K562 (cell line): ENCODE results near the gene TCF3. TPM values are rescaled to one million over a fixed set of nuclear protein-coding genes. Genes with fewer than 3 reads are reported as not detected.

Source experiments
- ATAC-seq: fragments of 200-7000 bp; cut with Tn5 transposase; 3 replicates; pipeline ENCODE4 v1.9.1; 2020; ENCODE audit warnings: moderate library complexity
- BruUV-seq: library from RNA; stranded (reverse); fragments of 400-500 nt; replicated peaks from 2 replicates; lab custom pipeline; 2021; lab: Mats Ljungman, UMichigan
- CTCF ChIA-PET: fragments of 300-600 bp; formaldehyde crosslinking; extraction: SDS; loops from one replicate; lab custom pipeline; 2021; ENCODE audit warnings: low intra/inter-chr PET ratio; lab: Yijun Ruan, JAX
- POLR2A ChIA-PET: fragments of 300-600, 350-650 bp; sonication (Branson Sonifier 250); formaldehyde crosslinking; extraction: SDS; loops from one replicate; lab custom pipeline; 2021; ENCODE audit warnings: antibody characterized with exemption, inconsistent platforms; lab: Yijun Ruan, JAX
- DNase-seq, 4 experiments: peaks; one replicate each; pipeline versions ENCODE4 v3.0.0 to v3.0.0-alpha.2; 2011 to 2018; ENCODE audit warnings: low spot score in 3 of 4, mixed read lengths in 3 of 4; ENCODE audit errors: extremely low read depth in 1 of 4
- FAIRE-seq: peaks from 2 replicates; lab custom pipeline; 2011; peaks lifted over from hg19 to GRCh38; lab: Jason Lieb, UNC
- H2AFZ ChIP-seq: 2 replicates; pipeline ENCODE4 v1.6.0; 2011; ENCODE audit warnings: low read depth, low read length, control low read depth, inconsistent platforms
- H3K27ac ChIP-seq: fragments of 200-600 bp; 3 replicates; pipeline ENCODE4 v1.8.0; 2011; ENCODE audit warnings: low read depth, mild to moderate bottlenecking, control low read depth, inconsistent platforms, low read length, moderate library complexity, mixed read lengths; ENCODE audit errors: extremely low read depth
- H3K27me3 ChIP-seq, 2 experiments: fragments of 300-600 bp in 1 of 2; 2 replicates in 1 of 2; 3 replicates in 1 of 2; pipeline versions ENCODE4 v1.6.0 to v1.8.0; 2011; ENCODE audit warnings: inconsistent platforms in 2 of 2, low read length in 2 of 2, mild to moderate bottlenecking in 1 of 2, mixed read lengths in 1 of 2, moderate library complexity in 1 of 2; ENCODE audit not compliant: control insufficient read depth in 2 of 2, insufficient read depth in 2 of 2
- H3K36me3 ChIP-seq: fragments of 300-600 bp; 3 replicates; pipeline ENCODE4 v1.8.0; 2011; ENCODE audit warnings: mild to moderate bottlenecking, low read length, inconsistent platforms; ENCODE audit not compliant: control insufficient read depth, insufficient read depth
- H3K4me1 ChIP-seq, 2 experiments: fragments of 200-600 bp in 1 of 2; replicated peaks in 1 of 2; 2 replicates in 1 of 2; 3 replicates in 1 of 2; pipeline versions ENCODE4 v1.5.1 to v1.8.0; 2011; ENCODE audit warnings: inconsistent platforms in 2 of 2, low read length in 2 of 2, mild to moderate bottlenecking in 1 of 2, mixed read lengths in 1 of 2, moderate library complexity in 1 of 2; ENCODE audit not compliant: control insufficient read depth in 2 of 2, insufficient read depth in 2 of 2
- H3K4me2 ChIP-seq: 2 replicates; pipeline ENCODE4 v1.6.1; 2011; ENCODE audit warnings: low read length, control low read depth, inconsistent platforms, mixed read lengths; ENCODE audit not compliant: insufficient read depth
- H3K4me3 ChIP-seq: fragments of 200-600 bp; sonication (generic), shearing (Covaris generic); 2 replicates; pipeline ENCODE4 v1.5.1; 2016; ENCODE audit warnings: control low read depth, inconsistent platforms
- H3K79me2 ChIP-seq: fragments of 200-600 bp; 3 replicates; pipeline ENCODE4 v1.8.0; 2011; ENCODE audit warnings: low read length, inconsistent platforms; ENCODE audit not compliant: control insufficient read depth, insufficient read depth
- H3K9ac ChIP-seq, 2 experiments: 2 replicates each; pipeline versions ENCODE4 v1.6.0 to v1.6.1; 2011; ENCODE audit warnings: low read depth in 2 of 2, low read length in 2 of 2, control low read depth in 1 of 2, inconsistent platforms in 1 of 2, mild to moderate bottlenecking in 1 of 2, mixed read lengths in 1 of 2; ENCODE audit not compliant: insufficient read depth in 1 of 2
- H3K9me1 ChIP-seq: one replicate; pipeline ENCODE4 v1.6.0; 2011; ENCODE audit warnings: inconsistent platforms, mild to moderate bottlenecking, low read length, moderate library complexity; ENCODE audit not compliant: control insufficient read depth, insufficient read depth
- H3K9me3 ChIP-seq: replicated peaks from 2 replicates; pipeline ENCODE4 v1.5.1; 2011; ENCODE audit warnings: low read depth, low read length, inconsistent platforms; ENCODE audit not compliant: control insufficient read depth, insufficient read depth
- H4K20me1 ChIP-seq: replicated peaks from 2 replicates; pipeline ENCODE4 v1.6.1; 2011; ENCODE audit warnings: low read length, inconsistent platforms, mixed read lengths; ENCODE audit not compliant: control insufficient read depth, insufficient read depth
- POLR2G ChIP-seq: fragments of 200-400 bp; formaldehyde crosslinking; IDR thresholded peaks from 2 replicates; pipeline ENCODE4 v1.6.1; 2017; ENCODE audit warnings: low read depth, mild to moderate bottlenecking, antibody characterized with exemption, low read length, moderate library complexity
- SRSF3 ChIP-seq: fragments of 200-400 bp; formaldehyde crosslinking; IDR thresholded peaks from 2 replicates; pipeline ENCODE4 v1.6.1; 2016; ENCODE audit warnings: mild to moderate bottlenecking, low read length, moderate library complexity; ENCODE audit not compliant: insufficient read depth
- ZNF263 ChIP-seq: sonication (generic); formaldehyde crosslinking; IDR thresholded peaks from 2 replicates; pipeline ENCODE4 v1.8.0; 2022; ENCODE audit warnings: mild to moderate bottlenecking, missing genetic modification reagents, borderline replicate concordance
- WGBS: fragments of 100-300 bp; shearing (Covaris generic); methylation state at CpG from one replicate; pipeline ENCODE4 v1.1.6; 2016; ENCODE audit warnings: low coverage, mixed read lengths; ENCODE audit not compliant: insufficient coverage; ENCODE audit errors: missing lambda C conversion rate; 5-methylcytosine and 5-hydroxymethylcytosine counted together
- in situ Hi-C: fragments of 300-500 bp; cut with MboI; formaldehyde crosslinking; loops from 4 replicates; pipeline ENCODE4 v1.15.0; 2018; ENCODE audit warnings: inconsistent platforms, mixed read lengths
- intact Hi-C: fragments of 100-400 bp; cut with micrococcal nuclease; formaldehyde crosslinking; loops from 2 replicates; pipeline ENCODE4 v1.14.2; 2022
- polyA plus RNA-seq, 8 experiments: library from polyadenylated mRNA; depleted of rRNA in 4 of 8; stranded (reverse) in 5 of 8; unstranded in 3 of 8; fragments of >200 nt; fragmentation: Nextera tagmentation in 2 of 8; fragmentation: Illumina TruSeq in 1 of 8; extraction: Ambion mirVana in 2 of 8; extraction: Trizol in 1 of 8; gene quantifications; 2 replicates each; pipeline versions ENCODE4 v1.2.1 to v1.2.3, GENCODE V29; 2011 to 2014; ENCODE audit warnings: inconsistent platforms in 1 of 8, missing spikeins in 1 of 8
- total RNA-seq, 7 experiments: library from RNA; depleted of rRNA in 6 of 7; stranded (reverse); fragments of >200 nt in 6 of 7; fragmentation: Illumina TruSeq in 2 of 7; extraction: Trizol in 2 of 7; gene quantifications; 2 replicates each; pipeline versions ENCODE4 v1.2.1 to v1.2.3, GENCODE V29; 2011 to 2021; ENCODE audit warnings: low replicate concordance in 1 of 7
- TF ChIP-seq, protein P1 (sequence below): sonication (generic); formaldehyde crosslinking; IDR thresholded peaks from 2 replicates; pipeline ENCODE4 v1.8.1; 2023; ENCODE audit warnings: mild to moderate bottlenecking, missing genetic modification reagents

Gene TCF3
- total and polyA plus RNA-seq, 9 of the 15 experiments (the other 6 are each of a cell fraction or from before 2014, with no cell fraction given): 5.6 to 259 (median 84.0) TPM

DNA sequence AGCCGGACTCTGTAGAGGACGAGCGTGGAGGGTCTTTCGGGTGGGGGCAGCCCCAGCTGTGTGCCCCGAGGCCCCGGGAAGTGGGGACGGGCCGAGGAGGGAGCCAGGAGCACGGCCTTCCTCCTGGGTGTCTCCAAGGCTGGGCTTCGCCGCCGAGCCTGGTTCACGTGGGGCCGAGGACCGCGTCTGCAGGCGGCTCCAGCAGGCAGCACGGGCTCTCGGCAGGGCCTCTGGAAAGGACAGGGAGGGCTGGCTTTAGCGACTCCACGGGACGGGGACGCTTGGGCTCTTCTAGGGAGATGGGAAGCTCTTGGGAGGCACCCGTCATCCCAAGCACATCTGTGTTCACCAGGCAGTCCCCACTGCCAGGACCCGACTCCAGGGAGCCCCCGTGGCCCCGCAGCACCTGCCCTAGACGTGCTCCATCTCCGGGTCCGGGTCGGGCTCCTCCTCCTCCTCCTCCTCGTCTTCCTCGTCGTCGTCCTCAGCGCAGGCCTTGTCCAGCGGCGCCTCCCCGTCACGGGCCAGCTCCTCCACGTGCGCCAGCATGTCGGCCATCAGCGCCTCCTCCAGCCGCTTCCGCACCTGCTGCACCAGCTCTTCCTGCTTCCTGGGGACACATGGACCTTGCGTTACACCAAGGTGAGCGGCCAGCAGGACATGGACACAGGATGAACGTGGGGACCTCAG is 74.3 kb downstream of the TCF3 start:
- peak overlapping the region in 1 of 2 experiments; percentile 14; a peak in 1 of 4 replicates for H3K9ac ChIP-seq
- peaks cover 7 to 51% of the 10 kb centered on the region in 2 experiments; a peak in 3 of 5 replicates for H3K4me1 ChIP-seq
- H2AFZ ChIP-seq: no peak overlapping the region
- TF ChIP-seq ZNF263: 0 out of 2 replicates have a peak, but pooled peaks have one; percentile 5
- peak; percentile 10 for TF ChIP-seq POLR2G
- no peak for TF ChIP-seq SRSF3
- TF ChIP-seq, protein P1, sequence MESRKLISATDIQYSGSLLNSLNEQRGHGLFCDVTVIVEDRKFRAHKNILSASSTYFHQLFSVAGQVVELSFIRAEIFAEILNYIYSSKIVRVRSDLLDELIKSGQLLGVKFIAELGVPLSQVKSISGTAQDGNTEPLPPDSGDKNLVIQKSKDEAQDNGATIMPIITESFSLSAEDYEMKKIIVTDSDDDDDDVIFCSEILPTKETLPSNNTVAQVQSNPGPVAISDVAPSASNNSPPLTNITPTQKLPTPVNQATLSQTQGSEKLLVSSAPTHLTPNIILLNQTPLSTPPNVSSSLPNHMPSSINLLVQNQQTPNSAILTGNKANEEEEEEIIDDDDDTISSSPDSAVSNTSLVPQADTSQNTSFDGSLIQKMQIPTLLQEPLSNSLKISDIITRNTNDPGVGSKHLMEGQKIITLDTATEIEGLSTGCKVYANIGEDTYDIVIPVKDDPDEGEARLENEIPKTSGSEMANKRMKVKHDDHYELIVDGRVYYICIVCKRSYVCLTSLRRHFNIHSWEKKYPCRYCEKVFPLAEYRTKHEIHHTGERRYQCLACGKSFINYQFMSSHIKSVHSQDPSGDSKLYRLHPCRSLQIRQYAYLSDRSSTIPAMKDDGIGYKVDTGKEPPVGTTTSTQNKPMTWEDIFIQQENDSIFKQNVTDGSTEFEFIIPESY (CRISPR knock-in tag): peak; percentile 80
- TF ChIP-seq, all 486 proteins: peak for 3
- ATAC-seq (no peak), DNase-seq (peak in 1 of 4 experiments; percentile 4), FAIRE-seq (no peak)
- in situ Hi-C loops (no loop called here), intact Hi-C loops (no loop called here)
- BruUV-seq: no TSS peak
- Histone ChIP-seq H3K9me3 (no peaks in the 10 kb centered on the region), H3K79me2 (no peaks in the 10 kb centered on the region), H4K20me1 (no peaks in the 10 kb centered on the region; the same call in 1 of the 2 replicates), H3K36me3 (peaks cover 66% of the 10 kb centered on the region; the same call in 2 of the 3 replicates), H3K9me1 (no peaks in the 10 kb centered on the region), H3K27ac (no peak overlapping the region), H3K27me3 (no peaks in the 10 kb centered on the region), H3K4me2 (no peak overlapping the region), H3K4me3 (no peak overlapping the region)
- 85% methylated on average over 33 of the region's 49 CpGs for WGBS
- ChIA-PET CTCF (no interaction called here), POLR2A (interaction anchor here (4.0 kb wide), 1 partner anchor 12 kb away, joined by 40 read pairs; the partner anchor contains the start of gene MBD3)
